HS-5 (cell line): Measurements from ENCODE around the gene CBR1.

Source experiments
- DNase-seq: peaks from one replicate; pipeline ENCODE4 v3.0.0-alpha.2; 2012; ENCODE audit warnings: low read depth

CBR1 gene

DNA sequence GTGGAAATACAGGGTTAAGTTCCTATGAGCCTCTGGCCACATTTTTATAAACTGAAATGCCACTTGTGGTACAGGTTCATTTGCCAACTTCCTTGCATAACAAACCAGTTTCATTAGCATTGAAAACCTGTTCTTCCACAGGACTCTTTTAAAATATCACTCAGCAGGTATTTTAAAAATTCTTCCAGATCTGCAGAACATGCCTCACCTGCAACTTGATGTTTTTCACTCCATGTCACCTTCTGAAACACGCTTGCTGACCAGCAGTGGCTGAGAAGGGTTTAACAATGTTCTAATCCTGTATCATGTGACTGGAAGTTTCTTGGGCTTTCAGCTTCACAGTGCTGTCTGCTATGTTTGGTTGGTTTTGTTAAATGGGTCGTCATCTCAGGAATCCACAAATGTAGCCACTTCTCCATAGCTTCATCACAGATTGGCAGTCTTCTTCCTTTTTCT lies 47.5 kb downstream of the CBR1 start:
- DNase-seq, result no peak

DNA sequence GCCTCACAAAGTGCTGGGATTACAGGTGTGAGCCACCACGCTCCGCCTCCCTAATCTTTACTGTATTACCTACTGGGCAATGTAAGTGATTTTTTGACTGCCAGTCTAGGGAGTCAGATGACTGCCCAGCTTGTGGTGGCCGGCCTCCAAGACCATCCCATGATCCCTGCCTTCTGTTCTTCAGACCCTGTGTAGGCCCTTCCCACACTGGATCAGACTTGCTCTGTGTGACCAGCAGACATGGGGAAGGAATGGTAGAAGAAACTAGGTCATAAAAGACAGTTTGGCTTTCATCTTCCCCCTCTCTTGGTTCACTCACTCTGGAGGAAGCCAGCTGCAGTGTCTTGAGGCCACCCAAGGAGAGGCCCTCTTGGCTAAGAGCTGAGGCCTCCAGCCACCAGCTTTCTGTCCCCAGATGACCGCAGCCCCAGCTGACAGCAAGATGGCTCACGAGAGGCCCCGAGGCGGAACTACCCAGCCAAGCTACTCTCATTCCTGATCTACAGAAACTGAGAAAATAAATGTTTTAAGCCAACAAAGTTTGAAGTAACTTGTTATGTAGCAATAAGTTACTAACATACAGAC lies 50.6 kb downstream of the CBR1 start:
- no peak for DNase-seq
